H1 (cell line): Measurements from ENCODE around the gene ARHGEF26. TPM values are rescaled to one million over a fixed set of nuclear protein-coding genes. Genes with fewer than 3 reads are reported as not detected.

Experiments
- CTCF ChIA-PET: fragments of 300-600 bp; sonication (Branson Sonifier 250); formaldehyde crosslinking; loops from one replicate; lab custom pipeline; 2021; ENCODE audit not compliant: partially characterized antibody; lab: Charles Lee
- POLR2A ChIA-PET: fragments of 300-600 bp; sonication (Branson Sonifier 250); formaldehyde crosslinking; loops from one replicate; lab custom pipeline; 2021; ENCODE audit warnings: inconsistent platforms; ENCODE audit not compliant: partially characterized antibody; lab: Charles Lee
- DNase-seq, 2 experiments: peaks; one replicate each; pipeline versions ENCODE4 v3.0.0 to v3.0.0-alpha.2; 2010 to 2022; ENCODE audit warnings: low spot score in 2 of 2, low read depth in 1 of 2, mixed read lengths in 1 of 2
- FAIRE-seq: peaks from 2 replicates; lab custom pipeline; 2011; peaks lifted over from hg19 to GRCh38; lab: Jason Lieb, UNC
- H2AFZ ChIP-seq: 2 replicates; pipeline ENCODE4 v1.8.1; 2012; ENCODE audit warnings: low read length, inconsistent platforms
- H2AK5ac ChIP-seq: 2 replicates; pipeline ENCODE4 v1.6.1; 2013; ENCODE audit warnings: low read depth, low read length
- H2BK120ac ChIP-seq: replicated peaks from 2 replicates; pipeline ENCODE3; 2013; ENCODE audit warnings: low read depth, low read length, inconsistent platforms
- H2BK12ac ChIP-seq: 2 replicates; pipeline ENCODE4 v1.6.1; 2013; ENCODE audit warnings: low read depth, low read length
- H2BK15ac ChIP-seq: 2 replicates; pipeline ENCODE4 v1.6.1; 2013; ENCODE audit warnings: low read length
- H2BK20ac ChIP-seq: 2 replicates; pipeline ENCODE4 v1.6.1; 2013; ENCODE audit warnings: low read length
- H2BK5ac ChIP-seq: 2 replicates; pipeline ENCODE4 v1.6.1; 2013; ENCODE audit warnings: low read depth, low read length
- H3K14ac ChIP-seq: 2 replicates; pipeline ENCODE4 v1.6.1; 2013; ENCODE audit warnings: inconsistent platforms; ENCODE audit not compliant: insufficient read length
- H3K18ac ChIP-seq: 2 replicates; pipeline ENCODE4 v1.6.1; 2013; ENCODE audit warnings: low read length; ENCODE audit errors: extremely low read depth
- H3K23ac ChIP-seq: 2 replicates; pipeline ENCODE4 v1.6.1; 2013; ENCODE audit warnings: inconsistent platforms; ENCODE audit not compliant: insufficient read length
- H3K23me2 ChIP-seq: 2 replicates; pipeline ENCODE4 v1.6.1; 2013; ENCODE audit warnings: low read depth, low read length
- H3K27ac ChIP-seq: 2 replicates; pipeline ENCODE4 v1.6.1; 2011; ENCODE audit warnings: low read depth, low read length, inconsistent platforms
- H3K27me3 ChIP-seq, 4 experiments: replicated peaks in 1 of 4; 1 replicate in 1 of 4; 2 replicates in 3 of 4; pipeline versions ENCODE4 v1.6.1 to v1.8.1; 2011 to 2013; ENCODE audit warnings: low read length in 3 of 4, mild to moderate bottlenecking in 3 of 4, inconsistent platforms in 2 of 4, mixed read lengths in 2 of 4, moderate library complexity in 1 of 4; ENCODE audit not compliant: control insufficient read depth in 3 of 4, insufficient read depth in 3 of 4; ENCODE audit errors: extremely low read depth in 1 of 4
- H3K36me3 ChIP-seq, 4 experiments: 2 replicates each; pipeline versions ENCODE4 v1.6.1 to v1.8.1; 2011 to 2013; ENCODE audit warnings: mild to moderate bottlenecking in 4 of 4, low read length in 3 of 4, moderate library complexity in 2 of 4, control low read depth in 1 of 4, inconsistent platforms in 1 of 4; ENCODE audit not compliant: insufficient read depth in 4 of 4, control insufficient read depth in 2 of 4
- H3K4ac ChIP-seq: replicated peaks from 2 replicates; pipeline ENCODE3; 2013; ENCODE audit warnings: low read length, low read depth, mixed read lengths, inconsistent platforms; ENCODE audit not compliant: insufficient read length
- H3K4me1 ChIP-seq, 4 experiments: replicated peaks in 1 of 4; 1 replicate in 1 of 4; 2 replicates in 3 of 4; pipeline versions ENCODE4 v1.6.1 to v1.8.1; 2011 to 2013; ENCODE audit warnings: low read length in 3 of 4, inconsistent platforms in 2 of 4, mixed read lengths in 1 of 4; ENCODE audit not compliant: insufficient read depth in 4 of 4, control insufficient read depth in 3 of 4
- H3K4me2 ChIP-seq, 2 experiments: 2 replicates each; pipeline versions ENCODE4 v1.6.1 to v1.8.1; 2011 to 2013; ENCODE audit warnings: low read depth in 2 of 2, low read length in 2 of 2, control low read depth in 1 of 2, inconsistent platforms in 1 of 2, mild to moderate bottlenecking in 1 of 2; ENCODE audit not compliant: insufficient read depth in 1 of 2
- H3K4me3 ChIP-seq, 4 experiments: fragments of 200-600, 300-600 bp in 1 of 4; sonication (generic), shearing (Covaris generic), sonication (Bioruptor Twin) in 1 of 4; 2 replicates each; pipeline versions ENCODE4 v1.5.1 to v1.8.1; 2011 to 2016; ENCODE audit warnings: low read length in 4 of 4, low read depth in 3 of 4, control low read depth in 2 of 4, inconsistent platforms in 2 of 4, mild to moderate bottlenecking in 2 of 4, mixed read lengths in 1 of 4, moderate library complexity in 1 of 4; ENCODE audit not compliant: insufficient read depth in 2 of 4; ENCODE audit errors: extremely low read depth in 1 of 4
- H3K56ac ChIP-seq: replicated peaks from 2 replicates; pipeline ENCODE3; 2013; ENCODE audit warnings: low read depth, mild to moderate bottlenecking, mixed read lengths, low read length, inconsistent platforms; ENCODE audit not compliant: insufficient read length
- H3K79me1 ChIP-seq: 2 replicates; pipeline ENCODE4 v1.6.1; 2013; ENCODE audit warnings: low read depth, low read length, control low read depth
- H3K79me2 ChIP-seq, 2 experiments: 2 replicates each; pipeline versions ENCODE4 v1.6.1 to v1.8.1; 2012 to 2013; ENCODE audit warnings: low read length in 2 of 2, mild to moderate bottlenecking in 2 of 2, inconsistent platforms in 1 of 2; ENCODE audit not compliant: insufficient read depth in 2 of 2, control insufficient read depth in 1 of 2
- H3K9ac ChIP-seq, 4 experiments: replicated peaks in 1 of 4; 1 replicate in 1 of 4; 2 replicates in 3 of 4; pipeline versions ENCODE4 v1.6.1 to v1.8.1; 2011 to 2013; ENCODE audit warnings: low read depth in 3 of 4, low read length in 3 of 4, control low read depth in 2 of 4, mild to moderate bottlenecking in 2 of 4, moderate library complexity in 2 of 4, inconsistent platforms in 1 of 4; ENCODE audit errors: extremely low read depth in 1 of 4
- H3K9me3 ChIP-seq, 2 experiments: 2 replicates each; pipeline versions ENCODE4 v1.6.1 to v1.8.1; 2012 to 2013; ENCODE audit warnings: mild to moderate bottlenecking in 2 of 2, moderate library complexity in 2 of 2, control low read depth in 1 of 2, inconsistent platforms in 1 of 2, low read depth in 1 of 2, low read length in 1 of 2, mixed read lengths in 1 of 2; ENCODE audit not compliant: insufficient read depth in 2 of 2
- H4K20me1 ChIP-seq, 2 experiments: replicated peaks in 1 of 2; 2 replicates each; pipeline versions ENCODE3 to v1.8.1; 2011 to 2013; ENCODE audit warnings: inconsistent platforms in 2 of 2, low read length in 2 of 2, mild to moderate bottlenecking in 1 of 2; ENCODE audit not compliant: insufficient read depth in 2 of 2, control insufficient read depth in 1 of 2
- H4K5ac ChIP-seq: 2 replicates; pipeline ENCODE4 v1.6.1; 2013; ENCODE audit warnings: low read length, low read depth, mixed read lengths, inconsistent platforms; ENCODE audit not compliant: insufficient read length
- H4K8ac ChIP-seq: 2 replicates; pipeline ENCODE4 v1.8.0; 2013; ENCODE audit warnings: mild to moderate bottlenecking, moderate library complexity, low read length, inconsistent platforms; ENCODE audit not compliant: insufficient read depth; ENCODE audit errors: extremely low read depth
- H4K91ac ChIP-seq: replicated peaks from 2 replicates; pipeline ENCODE3; 2013; ENCODE audit warnings: low read length, mixed read lengths, inconsistent platforms; ENCODE audit not compliant: insufficient read length
- BCL11A ChIP-seq, 2 experiments: IDR thresholded peaks; one replicate each; pipeline ENCODE4 v1.6.1; 2011; ENCODE audit warnings: low read depth in 2 of 2, low read length in 2 of 2, mild to moderate bottlenecking in 2 of 2
- CEBPB ChIP-seq: IDR thresholded peaks from 2 replicates; pipeline ENCODE4 v1.6.1; 2012; ENCODE audit warnings: low read depth, low read length
- TBP ChIP-seq: IDR thresholded peaks from 2 replicates; pipeline ENCODE4 v1.6.1; 2011; ENCODE audit warnings: low read depth, low read length, improper control_type of control experiment
- WGBS, 2 experiments: shearing (Covaris generic) in 1 of 2; methylation state at CpG; one replicate each; pipeline versions ENCODE4 v1.1.6 to v1.1.7; 2013 to 2015; ENCODE audit warnings: low lambda C conversion rate in 2 of 2, mixed read lengths in 2 of 2, inconsistent platforms in 1 of 2, low coverage in 1 of 2, missing lambda C conversion rate in 1 of 2; ENCODE audit not compliant: insufficient replicate concordance in 2 of 2, insufficient coverage in 1 of 2, insufficient read length in 1 of 2; ENCODE audit errors: extremely low coverage in 1 of 2, missing lambda C conversion rate in 1 of 2; 5-methylcytosine and 5-hydroxymethylcytosine counted together
- polyA plus RNA-seq, 7 experiments: library from polyadenylated mRNA; depleted of rRNA in 3 of 7; stranded (reverse) in 5 of 7; unstranded in 2 of 7; fragments of >200 nt in 5 of 7; fragments of 200-250 nt in 2 of 7; gene quantifications; 1 replicate in 5 of 7; 2 replicates in 1 of 7; 4 replicates in 1 of 7; pipeline versions ENCODE4 v1.2.1 to v1.2.3, GENCODE V29; 2011 to 2013; ENCODE audit warnings: missing spikeins in 2 of 7, mixed read lengths in 2 of 7
- total RNA-seq: library from RNA; stranded (reverse); fragmentation: NEBNext Ultra II Directional; extraction: Animal tissue kit (Norgen Biotek cat#: 25700); gene quantifications from 2 replicates; pipeline ENCODE4 v1.2.1, GENCODE V29; 2021

ARHGEF26 gene
- total and polyA plus RNA-seq, 2 of the 8 experiments (the other 6 are each of a cell fraction or from before 2014, with no cell fraction given): 3.1 to 15.6 TPM

DNA sequence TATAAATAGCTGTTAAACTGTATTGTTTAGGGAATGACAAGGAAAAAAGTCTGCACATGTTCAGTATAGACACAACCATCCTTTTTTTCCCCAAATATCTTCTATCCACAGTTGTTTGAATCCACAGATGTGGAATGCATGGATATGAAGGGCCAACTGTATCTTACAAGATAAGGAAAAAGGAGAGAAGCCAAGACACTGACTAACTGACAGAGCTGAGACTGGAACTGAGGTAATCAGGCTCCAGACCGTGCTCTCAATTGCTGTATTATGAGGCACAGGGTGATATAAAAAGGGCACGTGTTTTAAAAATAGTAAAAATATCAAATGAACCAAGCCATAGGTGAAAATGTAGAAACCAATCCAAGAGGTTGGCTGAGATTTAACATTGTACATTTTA is 154.1 kb downstream of the ARHGEF26 start:
- Histone ChIP-seq H3K4me3 (no peak overlapping the region), H2BK15ac (no peak overlapping the region), H2BK20ac (no peak overlapping the region), H3K9ac (no peak overlapping the region), H2BK5ac (no peak overlapping the region), H3K4me2 (no peak overlapping the region), H3K18ac (no peak overlapping the region), H3K79me2 (peaks cover 0 to 4% of the 10 kb centered on the region in 2 experiments; a peak in 1 of 4 replicates), H2AK5ac (no peak overlapping the region), H3K56ac (no peak overlapping the region), H4K8ac (no peak overlapping the region), H3K9me3 (no peaks in the 10 kb centered on the region), H3K23me2 (no peaks in the 10 kb centered on the region), H3K36me3 (peaks cover 10 to 95% (median 37%) of the 10 kb centered on the region in 4 experiments), H2AFZ (no peak overlapping the region), H2BK120ac (no peak overlapping the region), H2BK12ac (no peak overlapping the region), H3K4me1 (no peaks in the 10 kb centered on the region), H3K79me1 (no peaks in the 10 kb centered on the region), H4K91ac (no peak overlapping the region), H3K27me3 (no peaks in the 10 kb centered on the region), H3K23ac (no peak overlapping the region), H3K27ac (no peak overlapping the region), H4K20me1 (no peaks in the 10 kb centered on the region)
- DNase-seq: no peak
- WGBS, 2 experiments: 95% methylated on average over 2 of the region's 2 CpGs; no CpG with 5 or more reads in 1 of the 2 experiments
- CTCF ChIA-PET: no interaction called here
- TF ChIP-seq TBP (no peak), CEBPB (no peak), BCL11A (IDR thresholded peaks at IDR 0.05; ENCODE audit: low read depth in 2 of 2, low read length in 2 of 2) (no peak)
- TF ChIP-seq, all 59 proteins: peak for 0
- no peak for FAIRE-seq
- POLR2A ChIA-PET: no interaction called here
- H3K4ac ChIP-seq: no peak overlapping the region
- no peak overlapping the region for H3K14ac ChIP-seq
- H4K5ac ChIP-seq: no peak overlapping the region
